Suprapubic skin (tissue), 4 donors: ENCODE measurements around the gene EPN2. TPM values are rescaled to one million over a fixed set of nuclear protein-coding genes. Genes with fewer than 3 reads are reported as not detected.

Experiments
- DNase-seq, 2 donors: peaks; one replicate each; pipeline ENCODE4 v3.0.0-alpha.2; 2019; ENCODE audit warnings: low spot score in 2 of 2
- H3K27ac ChIP-seq: fragments of 200-600 bp; sonication (generic); one replicate; pipeline ENCODE4 v1.5.1; 2019
- H3K27me3 ChIP-seq: fragments of 200-600 bp; sonication (generic); one replicate; pipeline ENCODE4 v1.5.1; 2019
- H3K36me3 ChIP-seq: fragments of 200-600 bp; sonication (generic); one replicate; pipeline ENCODE4 v1.5.1; 2019
- H3K4me1 ChIP-seq: fragments of 200-600 bp; sonication (generic); one replicate; pipeline ENCODE4 v1.5.1; 2019
- H3K4me3 ChIP-seq: fragments of 200-600 bp; sonication (generic); one replicate; pipeline ENCODE4 v1.5.1; 2019; ENCODE audit warnings: mild to moderate bottlenecking
- H3K9me3 ChIP-seq: fragments of 200-600 bp; sonication (generic); one replicate; pipeline ENCODE4 v1.5.1; 2019
- EP300 ChIP-seq: sonication (generic); formaldehyde crosslinking; IDR thresholded peaks from one replicate; pipeline ENCODE4 v1.6.1; 2017; ENCODE audit warnings: antibody characterized with exemption
- POLR2A ChIP-seq, 2 donors: fragments of 450-650 bp; IDR thresholded peaks; one replicate each; pipeline ENCODE4 v1.6.1; 2017; ENCODE audit warnings: antibody characterized with exemption in 2 of 2, mild to moderate bottlenecking in 2 of 2, moderate library complexity in 2 of 2
- POLR2AphosphoS5 ChIP-seq, 3 donors: sonication (generic); formaldehyde crosslinking; IDR thresholded peaks; one replicate each; pipeline ENCODE4 v1.6.1; 2017; ENCODE audit warnings: antibody characterized with exemption in 3 of 3
- WGBS: methylation state at CpG from one replicate; pipeline ENCODE4 v1.1.5; 2018; 5-methylcytosine and 5-hydroxymethylcytosine counted together
- total RNA-seq, 4 donors: library from RNA; depleted of rRNA; stranded (reverse); fragments of >200 nt; gene quantifications; one replicate each; pipeline ENCODE4 v1.1.0, GENCODE V29; 2016
- TF ChIP-seq, protein P1 (sequence below), 2 donors: fragments of 200-600 bp in 1 of 2; fragments of 450-650 bp in 1 of 2; sonication (generic) in 1 of 2; IDR thresholded peaks; one replicate each; pipeline ENCODE4 v1.5.1; 2016 to 2019; ENCODE audit warnings: antibody characterized with exemption in 2 of 2, mild to moderate bottlenecking in 1 of 2, moderate library complexity in 1 of 2

EPN2 gene
- total RNA-seq, 4 donors from 2014 or later, result 95.9 to 276 (median 131) TPM

DNA sequence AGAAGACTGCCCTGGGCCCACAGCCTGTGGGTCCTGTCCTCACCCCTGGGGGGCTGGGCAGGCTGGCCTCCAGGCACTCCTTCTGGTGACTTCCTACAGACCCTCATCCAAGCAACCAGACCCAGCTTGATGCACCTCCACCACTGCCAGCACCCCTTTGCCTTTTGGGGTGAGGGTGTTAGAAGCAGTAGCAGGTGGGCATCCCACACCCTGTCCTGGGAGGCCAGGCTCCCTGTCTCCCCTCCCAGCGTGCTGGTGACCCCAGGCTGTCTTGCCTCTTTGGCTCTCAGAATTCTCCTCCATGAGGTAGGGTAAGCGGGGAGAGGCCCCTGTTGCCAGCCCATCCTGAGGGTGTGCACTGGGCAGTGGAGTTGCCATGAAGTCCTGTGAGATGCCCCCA is 92.0 kb downstream of the EPN2 start:
- Histone ChIP-seq H3K27ac (no peak overlapping the region), H3K27me3 (no peaks in the 10 kb centered on the region), H3K9me3 (no peaks in the 10 kb centered on the region), H3K36me3 (peaks cover 49% of the 10 kb centered on the region), H3K4me3 (no peak overlapping the region), H3K4me1 (no peaks in the 10 kb centered on the region)
- TF ChIP-seq POLR2AphosphoS5 (IDR thresholded peaks at IDR 0.05), result no peak
- TF ChIP-seq, protein P1, sequence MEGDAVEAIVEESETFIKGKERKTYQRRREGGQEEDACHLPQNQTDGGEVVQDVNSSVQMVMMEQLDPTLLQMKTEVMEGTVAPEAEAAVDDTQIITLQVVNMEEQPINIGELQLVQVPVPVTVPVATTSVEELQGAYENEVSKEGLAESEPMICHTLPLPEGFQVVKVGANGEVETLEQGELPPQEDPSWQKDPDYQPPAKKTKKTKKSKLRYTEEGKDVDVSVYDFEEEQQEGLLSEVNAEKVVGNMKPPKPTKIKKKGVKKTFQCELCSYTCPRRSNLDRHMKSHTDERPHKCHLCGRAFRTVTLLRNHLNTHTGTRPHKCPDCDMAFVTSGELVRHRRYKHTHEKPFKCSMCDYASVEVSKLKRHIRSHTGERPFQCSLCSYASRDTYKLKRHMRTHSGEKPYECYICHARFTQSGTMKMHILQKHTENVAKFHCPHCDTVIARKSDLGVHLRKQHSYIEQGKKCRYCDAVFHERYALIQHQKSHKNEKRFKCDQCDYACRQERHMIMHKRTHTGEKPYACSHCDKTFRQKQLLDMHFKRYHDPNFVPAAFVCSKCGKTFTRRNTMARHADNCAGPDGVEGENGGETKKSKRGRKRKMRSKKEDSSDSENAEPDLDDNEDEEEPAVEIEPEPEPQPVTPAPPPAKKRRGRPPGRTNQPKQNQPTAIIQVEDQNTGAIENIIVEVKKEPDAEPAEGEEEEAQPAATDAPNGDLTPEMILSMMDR (IDR thresholded peaks at IDR 0.05), result no peak
- no peak for TF ChIP-seq EP300
- WGBS, result 100% methylated on average over 2 of the region's 2 CpGs
- no peak for DNase-seq

- TF ChIP-seq POLR2AphosphoS5 (IDR thresholded peaks at IDR 0.05) (no peak), POLR2A (IDR thresholded peaks at IDR 0.05) (no peak), EP300 (no peak)
- TF ChIP-seq, protein P1 (IDR thresholded peaks at IDR 0.05), result no peak
- Histone ChIP-seq H3K9me3 (no peaks in the 10 kb centered on the region), H3K4me3 (no peak overlapping the region), H3K4me1 (no peaks in the 10 kb centered on the region), H3K27me3 (no peaks in the 10 kb centered on the region), H3K36me3 (peaks cover 55% of the 10 kb centered on the region), H3K27ac (no peak overlapping the region)
- WGBS, result 100% methylated on average over 2 of the region's 2 CpGs
- DNase-seq, result no peak
Observed at GRCh38 chr17:19329839-19330238, 92.7 kb downstream of the EPN2 start.

GRCh38 chr17:19330271-19330670 is 93.1 kb downstream of the EPN2 start:
- Histone ChIP-seq H3K9me3 (no peaks in the 10 kb centered on the region), H3K4me1 (no peaks in the 10 kb centered on the region), H3K27ac (no peak overlapping the region), H3K4me3 (no peak overlapping the region), H3K36me3 (peaks cover 55% of the 10 kb centered on the region), H3K27me3 (no peaks in the 10 kb centered on the region)
- no peak for DNase-seq
- TF ChIP-seq POLR2A (IDR thresholded peaks at IDR 0.05), result no peak
- TF ChIP-seq EP300, result no peak
- TF ChIP-seq, protein P1 (IDR thresholded peaks at IDR 0.05), result no peak
- TF ChIP-seq POLR2AphosphoS5 (IDR thresholded peaks at IDR 0.05), result no peak
- 80% methylated on average over 3 of the region's 3 CpGs for WGBS

DNA sequence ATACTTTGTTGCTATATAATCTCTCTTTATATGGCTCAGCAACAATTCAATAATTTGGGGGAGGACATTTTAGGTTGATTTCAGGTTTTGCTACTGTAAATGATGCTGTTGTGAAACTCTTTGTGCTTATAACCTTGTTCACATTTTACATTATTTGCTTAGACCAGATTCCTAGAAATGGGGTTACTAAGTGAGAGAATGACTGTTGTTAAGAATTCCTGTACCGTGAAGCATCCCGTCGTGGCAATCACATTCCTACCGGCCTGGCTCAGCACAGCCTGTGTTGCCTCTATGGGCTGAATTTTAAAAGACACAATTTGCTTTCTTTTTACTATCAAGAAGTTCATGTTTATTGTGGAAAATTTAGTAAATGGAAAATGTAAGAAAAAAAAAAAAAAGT is 94.0 kb downstream of the EPN2 start:
- H3K27me3 ChIP-seq, result no peaks in the 10 kb centered on the region
- H3K4me3 ChIP-seq, result no peak overlapping the region
- WGBS, result 80% methylated on average over 4 of the region's 4 CpGs
- H3K9me3 ChIP-seq, result no peaks in the 10 kb centered on the region
- TF ChIP-seq, protein P1 (IDR thresholded peaks at IDR 0.05), result no peak
- TF ChIP-seq POLR2A (IDR thresholded peaks at IDR 0.05) (no peak), EP300 (no peak), POLR2AphosphoS5 (IDR thresholded peaks at IDR 0.05) (no peak)
- H3K36me3 ChIP-seq, result peaks cover 62% of the 10 kb centered on the region
- DNase-seq, result no peak
- no peak overlapping the region for H3K27ac ChIP-seq
- H3K4me1 ChIP-seq, result no peaks in the 10 kb centered on the region

DNA sequence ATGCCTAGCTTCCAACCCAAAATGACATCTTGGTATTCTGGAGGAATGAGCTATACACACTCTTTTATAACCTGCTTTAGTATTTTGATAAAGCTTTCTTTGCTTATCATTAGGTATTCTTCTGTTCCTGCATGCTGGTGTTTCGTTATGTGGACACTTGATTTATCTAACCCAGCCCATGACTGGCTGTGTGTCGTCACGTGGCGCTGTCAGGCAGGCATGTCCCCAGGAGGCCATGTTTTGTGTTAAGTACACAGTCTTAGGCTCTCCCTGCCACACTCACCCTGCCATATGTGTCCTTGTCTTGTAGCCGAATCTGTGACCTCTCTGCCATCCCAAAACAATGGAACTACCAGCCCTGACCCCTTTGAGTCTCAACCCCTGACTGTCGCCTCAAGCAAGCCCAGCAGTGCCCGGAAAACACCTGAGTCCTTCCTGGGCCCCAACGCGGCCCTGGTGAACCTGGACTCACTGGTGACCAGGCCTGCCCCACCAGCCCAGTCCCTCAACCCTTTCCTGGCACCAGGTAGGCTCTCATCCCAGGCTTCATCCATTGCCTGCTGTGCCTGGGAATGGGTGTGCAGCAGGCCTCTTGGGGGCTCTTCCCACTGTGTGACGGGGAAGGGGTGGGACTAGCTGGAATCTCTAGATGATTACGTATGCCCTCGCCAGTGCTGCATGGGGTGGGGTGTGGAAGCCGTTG is 94.5 kb downstream of the EPN2 start:
- WGBS, result 90% methylated on average over 13 of the region's 13 CpGs
- no peak for DNase-seq
- no peak overlapping the region for H3K27ac ChIP-seq
- no peaks in the 10 kb centered on the region for H3K27me3 ChIP-seq
- H3K9me3 ChIP-seq, result no peaks in the 10 kb centered on the region
- H3K36me3 ChIP-seq, result peaks cover 67% of the 10 kb centered on the region
- H3K4me3 ChIP-seq, result no peak overlapping the region
- TF ChIP-seq POLR2A (IDR thresholded peaks at IDR 0.05), result no peak
- TF ChIP-seq POLR2AphosphoS5 (IDR thresholded peaks at IDR 0.05), result no peak
- no peak for TF ChIP-seq EP300
- TF ChIP-seq, protein P1 (IDR thresholded peaks at IDR 0.05), result no peak
- H3K4me1 ChIP-seq, result peaks cover 2% of the 10 kb centered on the region
